ENCODE results near the gene GFOD2.

GFOD2 gene

GRCh38 chr16:67741118-67741517 lies 22.0 kb upstream of the GFOD2 start:
- no peak for TF ChIP-seq POLR2A (IDR thresholded peaks at IDR 0.05; ENCODE audit: extremely low read depth, insufficient read length)
- no peak for TF ChIP-seq MAX (IDR thresholded peaks at IDR 0.05; ENCODE audit: low read depth, low read length)
- no peak for TF ChIP-seq MYC (IDR thresholded peaks at IDR 0.05; ENCODE audit: low read depth, low read length)
- TF ChIP-seq CTCF (IDR thresholded peaks at IDR 0.05; ENCODE audit: low read depth, low read length): no peak
- no peak overlapping the region for H3K4me3 ChIP-seq (ENCODE audit: low read depth, low read length)
- DNase-seq (ENCODE audit: low read depth): no peak

GRCh38 chr16:67740391-67740790 lies 21.3 kb upstream of the GFOD2 start:
- no peak overlapping the region for H3K4me3 ChIP-seq (ENCODE audit: low read depth, low read length)
- no peak for DNase-seq (ENCODE audit: low read depth)
- no peak for TF ChIP-seq CTCF (IDR thresholded peaks at IDR 0.05; ENCODE audit: low read depth, low read length)
- TF ChIP-seq POLR2A (IDR thresholded peaks at IDR 0.05; ENCODE audit: extremely low read depth, insufficient read length): no peak
- no peak for TF ChIP-seq MYC (IDR thresholded peaks at IDR 0.05; ENCODE audit: low read depth, low read length)
- no peak for TF ChIP-seq MAX (IDR thresholded peaks at IDR 0.05; ENCODE audit: low read depth, low read length)

GRCh38 chr16:67736858-67737257 lies 17.7 kb upstream of the GFOD2 start:
- TF ChIP-seq CTCF (IDR thresholded peaks at IDR 0.05; ENCODE audit: low read depth, low read length): no peak
- TF ChIP-seq POLR2A (IDR thresholded peaks at IDR 0.05; ENCODE audit: extremely low read depth, insufficient read length): no peak
- TF ChIP-seq MYC (IDR thresholded peaks at IDR 0.05; ENCODE audit: low read depth, low read length): no peak
- no peak for TF ChIP-seq MAX (IDR thresholded peaks at IDR 0.05; ENCODE audit: low read depth, low read length)
- DNase-seq (ENCODE audit: low read depth): no peak
- H3K4me3 ChIP-seq (ENCODE audit: low read depth, low read length): no peak overlapping the region

- H3K4me3 ChIP-seq (ENCODE audit: low read depth, low read length): no peak overlapping the region
- TF ChIP-seq MAX (IDR thresholded peaks at IDR 0.05; ENCODE audit: low read depth, low read length) (no peak), CTCF (IDR thresholded peaks at IDR 0.05; ENCODE audit: low read depth, low read length) (no peak), MYC (IDR thresholded peaks at IDR 0.05; ENCODE audit: low read depth, low read length) (no peak), POLR2A (IDR thresholded peaks at IDR 0.05; ENCODE audit: extremely low read depth, insufficient read length) (no peak)
- no peak for DNase-seq (ENCODE audit: low read depth)
Measured at GRCh38 chr16:67734731-67735201, 15.7 kb upstream of the GFOD2 start.

DNA sequence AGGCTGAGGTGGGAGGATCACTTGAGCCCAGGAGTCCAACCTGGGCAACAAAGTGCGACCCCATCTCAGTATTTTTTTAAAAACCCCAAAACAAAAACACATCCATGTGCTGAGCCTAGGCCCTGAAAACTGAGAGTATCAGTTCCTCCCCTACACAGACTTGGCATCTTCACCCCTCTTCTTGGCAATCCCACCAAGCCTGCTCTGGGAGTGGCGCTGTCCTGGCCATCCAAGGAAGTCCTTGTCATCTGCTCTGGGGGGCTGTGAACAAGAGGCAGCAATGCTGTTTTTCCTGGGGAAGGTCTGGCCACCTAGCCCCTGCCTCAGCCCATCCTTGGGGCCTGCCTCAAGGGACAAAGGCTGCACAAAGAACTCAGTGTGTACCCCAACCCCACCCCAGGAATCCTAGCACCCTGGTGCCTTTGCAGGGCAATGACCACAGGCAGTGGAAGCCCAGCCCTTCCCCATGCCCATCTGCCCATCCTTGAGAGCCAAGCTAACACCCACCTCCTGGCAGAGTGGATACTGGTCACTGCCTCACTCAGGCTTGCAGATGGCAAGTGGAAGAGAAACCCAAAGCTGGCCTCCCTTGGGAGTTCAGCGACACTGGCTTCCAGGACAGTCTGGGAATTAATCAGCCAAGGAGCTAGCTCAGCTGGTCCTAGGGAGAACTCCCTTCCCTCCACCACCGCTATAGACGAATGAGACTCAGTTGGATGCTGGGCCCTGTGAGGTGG lies 14.8 kb upstream of the GFOD2 start:
- H3K4me3 ChIP-seq (ENCODE audit: low read depth, low read length): no peak overlapping the region
- DNase-seq (ENCODE audit: low read depth): no peak
- TF ChIP-seq POLR2A (IDR thresholded peaks at IDR 0.05; ENCODE audit: extremely low read depth, insufficient read length): no peak
- no peak for TF ChIP-seq MAX (IDR thresholded peaks at IDR 0.05; ENCODE audit: low read depth, low read length)
- no peak for TF ChIP-seq CTCF (IDR thresholded peaks at IDR 0.05; ENCODE audit: low read depth, low read length)
- no peak for TF ChIP-seq MYC (IDR thresholded peaks at IDR 0.05; ENCODE audit: low read depth, low read length)
